ENCODE measurements around the gene MIPOL1.

GRCh38 chr14:37232907-37233481 is 35.3 kb downstream of the MIPOL1 start:
- TF ChIP-seq EZH2 (IDR thresholded peaks at IDR 0.05; ENCODE audit: insufficient read depth, poor library complexity, severe bottlenecking): no peak
- TF ChIP-seq EZH2phosphoT487 (IDR thresholded peaks at IDR 0.05; ENCODE audit: insufficient read depth, low read depth): no peak
